ENCODE results near the gene DISP1.
"Not testable (repeated sequence)": the region's sequence is repeated elsewhere in the genome, so short reads cannot be mapped to it uniquely, and the experiment has no call there.

DISP1 gene

DNA sequence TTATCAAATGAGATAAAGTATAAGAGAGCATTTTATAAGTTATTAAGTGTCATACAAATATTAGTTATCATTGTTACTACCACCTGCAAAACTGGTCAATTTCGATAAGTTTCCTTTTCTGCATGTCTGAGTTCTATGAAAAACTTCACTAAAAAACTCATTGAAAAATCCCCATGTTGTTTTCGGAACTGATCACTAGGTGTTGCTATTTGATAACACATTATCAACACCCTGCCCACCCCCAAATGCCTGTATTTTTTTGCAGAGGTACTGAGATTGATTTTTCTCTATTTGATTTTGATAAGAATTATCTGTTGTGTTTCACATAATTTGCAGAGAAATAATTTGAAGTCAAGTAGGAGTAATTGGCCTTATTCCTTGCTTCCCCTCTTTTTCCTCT, 22.1 kb upstream of the DISP1 start:
- DNase-seq (ENCODE audit: low read depth in 2 of 2) = no peak

DNA sequence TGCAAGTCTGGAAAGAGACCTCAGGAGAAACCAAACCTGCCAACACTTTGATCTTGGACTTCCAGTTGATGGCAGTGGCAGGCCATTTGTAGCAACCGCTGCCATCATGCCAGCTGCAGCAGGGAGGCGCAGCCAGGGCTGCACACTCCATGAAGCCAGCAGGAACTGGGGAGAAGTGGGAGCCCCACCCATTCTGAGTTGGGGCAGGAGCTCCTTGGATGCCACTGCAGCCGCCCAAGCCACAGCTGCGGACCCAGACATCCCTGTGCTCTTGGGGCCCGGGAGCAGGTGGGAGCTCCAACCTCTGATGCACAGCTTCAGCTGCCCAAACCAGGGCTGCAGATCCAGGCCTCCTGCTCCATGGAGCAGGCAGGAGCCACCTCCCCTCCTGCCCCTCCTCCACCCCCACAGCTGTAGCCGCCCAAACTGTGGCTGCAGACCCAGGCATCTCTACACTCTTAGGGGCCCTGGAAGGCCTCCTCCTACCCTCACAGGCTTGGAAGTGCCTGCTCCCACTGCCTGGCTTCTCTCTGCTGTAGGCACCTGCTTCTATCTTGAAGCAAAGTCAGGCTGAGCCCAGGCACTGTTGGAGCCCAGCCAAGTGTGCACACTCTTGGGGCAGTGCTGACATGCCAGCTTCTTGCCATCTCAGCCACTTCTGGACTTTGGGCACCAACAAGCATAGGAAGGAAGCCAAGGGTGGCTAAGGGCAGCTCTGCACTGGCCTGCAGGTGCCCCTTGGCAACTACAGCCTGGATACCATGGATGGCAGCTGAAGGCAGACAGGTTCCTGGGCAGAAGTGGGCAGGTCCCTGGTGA, 20.0 kb upstream of the DISP1 start:
- DNase-seq (ENCODE audit: low read depth in 2 of 2) = no peak

DNA sequence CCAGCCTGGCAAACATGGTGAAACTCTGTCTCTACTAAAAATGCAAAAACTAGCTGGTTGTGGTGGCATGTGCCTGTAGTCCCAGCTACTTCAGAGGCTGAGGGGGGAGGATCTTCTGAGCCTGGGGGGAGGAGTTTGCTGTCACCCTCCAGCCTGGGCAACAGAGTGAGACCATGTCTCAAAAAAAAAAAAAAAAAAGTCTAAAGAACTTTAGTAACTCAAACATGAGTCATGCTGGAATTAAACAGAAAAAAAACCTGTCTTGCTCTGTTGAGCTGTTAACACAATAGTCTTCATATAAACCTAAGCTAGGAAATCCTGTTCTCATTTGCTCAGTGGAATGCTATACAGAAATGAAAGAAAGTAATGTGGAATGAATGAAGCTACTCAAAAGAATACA, 16.7 kb upstream of the DISP1 start:
- no peak for DNase-seq (ENCODE audit: low read depth in 2 of 2)

DNA sequence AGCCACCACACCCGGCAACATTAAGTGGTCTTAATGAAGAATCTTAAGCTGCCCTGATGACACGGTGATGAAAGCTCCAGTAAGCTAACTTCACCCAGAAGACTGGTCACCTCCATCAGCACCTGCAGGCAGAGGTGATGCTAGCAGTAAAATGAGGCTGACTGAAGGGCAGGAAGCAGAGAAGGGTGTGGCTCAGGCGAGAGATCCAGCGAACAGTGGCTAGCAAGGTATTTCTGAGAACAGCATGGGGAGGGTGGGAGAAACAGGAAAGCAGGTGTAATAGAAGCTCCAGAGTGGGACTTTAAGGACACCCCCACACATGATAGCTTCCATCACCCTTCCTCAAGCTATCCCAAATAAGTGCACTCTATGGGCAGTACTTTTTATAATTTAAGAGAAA, 15.9 kb upstream of the DISP1 start:
- DNase-seq (ENCODE audit: low read depth in 2 of 2) = no peak

DNA sequence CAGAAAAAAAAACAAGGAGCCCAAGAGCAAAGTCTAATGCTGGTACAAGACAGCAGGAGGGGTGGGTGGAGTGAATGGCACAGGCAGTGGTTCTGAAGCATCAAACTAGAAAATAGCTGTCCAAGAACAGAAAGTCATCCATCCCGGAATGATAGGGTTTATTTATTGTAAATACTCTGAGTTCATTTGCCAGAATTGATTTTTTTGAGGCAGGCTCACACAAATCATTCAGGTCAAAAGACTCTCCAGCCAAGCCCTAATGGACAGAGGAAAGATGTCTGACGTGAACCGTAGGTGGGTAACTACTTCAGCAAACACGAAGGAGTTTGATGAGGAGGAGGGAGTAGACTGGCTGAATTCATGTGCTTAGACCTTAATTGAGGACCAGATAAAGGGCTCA, 13.8 kb upstream of the DISP1 start:
- DNase-seq (ENCODE audit: low read depth in 2 of 2) = no peak

DNA sequence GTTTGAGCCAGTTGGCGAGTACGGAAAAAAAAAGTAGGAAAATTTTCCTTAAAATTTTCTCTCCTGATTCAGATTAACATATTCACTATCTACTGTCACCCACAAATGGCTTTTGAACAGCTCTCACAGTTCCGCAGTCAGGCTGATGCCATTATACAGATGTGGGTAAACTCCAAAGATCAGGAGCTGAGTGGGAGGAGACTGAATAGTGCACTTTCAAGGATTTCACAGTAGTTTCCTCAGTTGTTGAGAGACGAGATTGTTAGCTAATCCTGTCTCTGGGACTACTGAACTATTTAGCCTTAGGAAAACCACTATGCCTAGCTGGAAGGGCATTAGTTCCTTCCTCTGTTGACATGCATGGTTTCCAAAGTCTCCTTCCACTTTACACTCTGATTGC, 3.2 kb upstream of the DISP1 start:
- no peak for DNase-seq (ENCODE audit: low read depth in 2 of 2)

DNA sequence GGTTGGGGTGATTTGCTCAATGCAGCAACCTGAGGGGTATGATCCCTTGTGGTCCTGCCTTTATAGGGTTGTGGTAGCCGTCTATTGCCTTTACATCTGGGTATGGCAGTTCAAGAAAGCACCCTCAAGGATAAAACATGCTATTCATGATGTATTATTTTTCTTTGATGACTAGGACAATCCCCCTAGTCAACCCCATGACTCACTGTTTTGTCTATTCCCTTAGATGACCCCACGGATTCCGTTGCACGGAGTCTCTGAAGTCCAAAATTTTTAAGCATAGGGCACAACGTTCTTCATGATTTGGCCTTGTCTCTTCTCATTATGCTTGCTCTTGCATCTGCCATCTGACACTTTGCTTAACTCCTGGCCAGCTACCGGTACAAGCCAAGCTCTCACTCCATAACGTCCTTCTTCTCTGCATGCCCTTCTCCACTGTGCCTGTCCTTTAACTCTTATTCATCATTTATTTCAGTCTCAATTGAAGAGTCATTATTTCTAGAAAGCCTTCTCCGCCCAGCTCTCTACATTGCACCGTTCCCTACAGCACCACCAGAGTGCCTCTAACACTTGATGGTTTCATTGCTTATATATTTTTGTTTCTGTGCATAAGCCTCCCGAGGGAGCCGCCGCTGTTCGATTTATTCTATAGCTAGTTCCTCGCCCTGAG, 838 bp upstream of the DISP1 start:
- no peak for DNase-seq (ENCODE audit: low read depth in 2 of 2)

DNA sequence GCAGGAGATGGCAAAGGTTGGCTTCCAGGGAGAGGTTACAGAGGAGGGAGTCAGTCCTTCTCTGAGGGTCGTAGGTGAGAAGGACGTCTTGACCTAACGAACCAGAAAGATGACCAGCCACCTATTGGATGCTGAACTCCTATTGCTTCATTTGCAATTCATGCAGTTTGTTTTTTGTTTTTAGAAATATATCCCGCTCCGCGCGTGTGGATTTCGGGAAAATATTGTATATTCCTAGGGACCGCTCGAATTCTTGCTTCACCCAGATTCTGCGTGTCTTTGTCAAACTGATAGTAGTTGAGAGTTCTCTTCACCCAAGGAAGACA, 564 bp downstream of the DISP1 start:
- no peak for DNase-seq (ENCODE audit: low read depth in 2 of 2)

DNA sequence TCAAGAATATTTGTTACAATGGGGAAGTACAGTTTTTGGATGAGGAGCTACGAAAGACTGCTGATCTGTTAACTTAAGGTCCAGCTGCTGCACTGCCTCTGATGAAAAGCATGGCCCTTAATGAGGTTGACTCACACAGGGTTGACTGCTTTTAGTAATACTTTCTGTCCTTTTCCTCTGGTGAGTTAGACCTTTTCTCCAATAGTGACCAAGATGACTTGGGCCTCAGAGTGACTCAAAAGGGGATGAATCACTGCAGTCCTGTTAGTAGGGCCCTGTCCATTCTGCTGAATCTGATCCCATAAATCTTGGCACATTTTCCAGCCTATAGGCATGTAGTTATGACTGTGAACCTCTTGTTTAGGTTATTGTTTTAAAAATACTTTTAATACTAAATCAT, 2.7 kb downstream of the DISP1 start:
- no peak for DNase-seq (ENCODE audit: low read depth in 2 of 2)

DNA sequence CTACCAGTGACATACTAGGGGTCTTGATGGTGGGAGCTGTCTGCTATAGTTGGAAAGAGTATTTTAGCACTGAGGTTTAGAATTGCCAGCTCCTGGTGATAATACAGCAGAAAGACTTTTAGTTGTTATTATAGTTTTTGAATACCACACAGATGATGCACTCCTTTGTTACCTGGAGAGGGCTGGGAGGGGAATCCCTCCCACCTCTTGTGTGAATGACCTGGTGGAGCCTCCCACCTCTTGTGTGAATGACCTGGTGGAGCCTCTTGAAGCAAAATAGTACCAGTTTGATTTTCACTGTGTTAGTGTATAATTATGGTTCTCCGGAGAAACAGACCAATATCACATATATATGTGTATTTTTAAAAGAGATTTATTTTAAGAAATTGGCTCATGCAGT, 3.3 kb downstream of the DISP1 start:
- no peak for DNase-seq (ENCODE audit: low read depth in 2 of 2)

DNA sequence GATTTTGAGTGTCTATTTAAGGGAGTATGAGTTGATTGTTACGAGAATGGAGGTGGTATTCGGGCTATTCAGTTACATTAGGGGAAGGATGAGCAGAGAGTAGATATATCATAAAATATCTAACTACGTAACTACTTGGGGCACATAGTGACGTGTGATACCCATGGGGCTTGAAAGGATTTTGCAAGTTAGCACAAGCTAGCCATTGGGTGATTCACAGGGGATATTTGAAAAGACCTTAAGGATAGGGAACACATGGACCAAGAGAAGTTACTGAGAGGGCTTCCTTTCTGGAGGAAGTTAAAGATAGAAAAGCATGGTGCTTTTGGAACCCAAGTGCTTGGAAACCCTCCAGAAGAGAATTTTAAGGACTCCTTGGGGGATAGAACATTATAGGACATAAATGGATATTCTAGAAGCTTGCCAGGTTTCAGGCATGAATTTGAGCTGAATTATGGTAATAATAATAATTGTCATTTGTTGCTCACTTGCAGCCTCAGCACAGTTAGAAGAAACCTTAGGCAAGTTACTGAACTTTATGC, 5.4 kb downstream of the DISP1 start:
- no peak for DNase-seq (ENCODE audit: low read depth in 2 of 2)

DNA sequence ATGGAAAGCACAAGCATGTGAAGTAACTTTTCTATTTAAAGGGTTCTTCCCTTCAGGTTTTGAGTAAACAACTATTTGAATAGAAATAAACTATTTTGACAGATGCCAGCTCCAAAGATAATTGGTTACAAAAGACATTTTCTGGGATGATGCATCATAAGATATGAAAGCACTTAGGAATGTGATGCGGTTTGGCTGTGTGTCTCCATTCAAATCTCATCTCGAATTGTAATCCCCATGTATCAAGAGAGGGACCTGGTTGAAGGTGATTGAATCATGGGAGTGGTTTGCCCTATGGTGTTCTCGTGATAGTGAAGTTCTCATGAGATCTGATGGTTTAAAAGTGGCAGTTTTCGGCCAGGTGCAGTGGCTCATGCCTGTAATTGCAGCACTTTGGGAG, 6.4 kb downstream of the DISP1 start:
- DNase-seq (ENCODE audit: low read depth in 2 of 2) = no peak

DNA sequence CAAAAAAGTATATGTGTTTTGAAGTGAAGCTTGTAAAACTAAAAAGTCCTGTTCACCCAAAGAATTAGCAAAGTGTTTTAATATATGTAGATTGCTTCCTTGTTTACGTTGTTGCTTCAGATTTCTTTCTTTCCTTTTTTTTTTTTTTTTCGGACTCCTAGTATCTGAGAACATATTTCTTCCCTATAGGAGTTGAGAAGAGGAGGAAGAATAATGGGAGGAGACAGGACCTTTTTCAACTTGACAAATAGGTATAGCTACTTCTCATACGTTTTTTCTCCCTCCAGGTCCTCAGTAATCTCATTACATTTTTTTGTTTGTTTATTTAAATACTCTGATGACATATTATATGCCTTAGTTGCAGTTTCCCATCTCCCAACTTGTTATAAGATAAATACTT, 8.9 kb downstream of the DISP1 start:
- no peak for DNase-seq (ENCODE audit: low read depth in 2 of 2)

DNA sequence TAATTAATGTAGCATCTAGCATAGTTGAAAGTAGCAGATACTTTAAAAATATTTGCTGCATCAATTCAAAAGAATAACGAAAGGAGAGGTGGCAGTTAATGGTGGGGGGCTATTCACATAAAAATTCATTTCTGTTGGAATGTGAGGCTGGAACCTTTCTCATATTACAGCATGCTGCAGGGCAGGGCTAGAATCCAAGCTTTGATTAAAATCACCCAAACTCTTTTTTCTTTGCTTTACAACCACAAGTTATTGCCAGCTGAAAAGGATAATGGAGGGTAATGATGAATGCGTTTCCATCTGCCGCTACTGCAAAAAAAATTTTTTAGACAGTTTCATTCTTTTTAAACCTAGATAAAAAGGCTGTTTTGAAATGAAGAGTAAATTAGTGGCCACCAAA, 9.8 kb downstream of the DISP1 start:
- DNase-seq (ENCODE audit: low read depth in 2 of 2) = no peak

DNA sequence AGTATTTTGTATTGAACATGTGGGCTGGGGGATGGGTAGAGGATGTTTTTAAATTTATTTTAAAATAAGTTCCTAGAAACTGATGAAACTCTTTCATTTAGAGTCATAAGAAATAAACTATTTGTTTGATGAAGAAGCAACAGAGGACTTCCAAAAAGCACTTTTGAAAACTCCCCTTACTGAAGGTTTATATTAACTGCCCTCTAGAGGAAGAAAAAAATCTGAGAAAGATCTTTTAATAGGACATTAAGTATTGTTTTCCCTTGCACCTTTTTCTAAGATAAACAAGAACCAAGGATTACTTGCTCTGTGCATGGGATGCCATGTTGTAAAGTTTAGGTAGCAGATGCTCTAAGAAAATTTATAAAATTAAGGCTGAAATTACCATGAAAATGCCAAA, 14.1 kb downstream of the DISP1 start:
- no peak for DNase-seq (ENCODE audit: low read depth in 2 of 2)

DNA sequence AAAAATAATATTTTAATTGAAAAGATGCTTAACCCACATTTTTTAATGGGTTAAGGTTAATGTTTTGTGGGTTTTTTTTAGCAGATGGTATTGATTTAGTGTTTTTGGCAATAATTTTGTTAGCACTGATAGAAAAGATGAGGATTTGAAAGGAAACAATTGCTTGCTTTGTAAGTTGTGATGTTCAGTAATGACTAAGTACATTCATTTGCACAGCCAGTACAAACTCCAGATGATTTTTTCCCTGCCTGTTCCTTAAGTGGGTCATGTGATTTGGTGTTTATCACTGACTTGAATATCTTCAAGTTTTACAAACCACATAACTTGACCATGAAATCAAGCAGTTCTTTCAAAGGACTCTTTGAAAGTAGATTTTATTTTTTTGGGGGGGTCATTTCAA, 15.0 kb downstream of the DISP1 start:
- no peak for DNase-seq (ENCODE audit: low read depth in 2 of 2)

DNA sequence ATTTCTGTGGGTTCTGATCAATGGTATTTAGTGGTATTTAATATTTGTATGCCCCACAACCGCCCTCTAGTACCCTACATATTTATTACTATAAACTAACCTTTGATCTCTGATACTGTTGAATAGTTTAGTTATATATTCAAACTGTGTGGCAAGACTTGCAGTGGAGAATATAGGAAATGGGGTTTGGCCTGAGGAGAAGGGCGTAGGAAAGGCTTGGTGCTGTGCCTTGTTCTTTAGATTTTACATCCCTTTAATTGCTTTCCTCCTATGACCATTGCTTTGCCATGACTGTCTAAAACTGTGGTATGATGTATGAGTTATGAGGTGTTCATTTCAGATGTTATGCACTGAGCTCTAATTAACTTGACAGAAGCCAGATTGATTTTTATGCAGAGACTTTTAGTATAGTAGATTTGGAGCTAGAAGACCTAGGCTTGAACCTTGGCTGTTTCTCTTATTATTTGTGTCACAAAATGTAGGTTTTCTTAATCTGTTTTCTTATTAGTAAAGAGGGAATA, 18.6 kb downstream of the DISP1 start:
- no peak for DNase-seq (ENCODE audit: low read depth in 2 of 2)

DNA sequence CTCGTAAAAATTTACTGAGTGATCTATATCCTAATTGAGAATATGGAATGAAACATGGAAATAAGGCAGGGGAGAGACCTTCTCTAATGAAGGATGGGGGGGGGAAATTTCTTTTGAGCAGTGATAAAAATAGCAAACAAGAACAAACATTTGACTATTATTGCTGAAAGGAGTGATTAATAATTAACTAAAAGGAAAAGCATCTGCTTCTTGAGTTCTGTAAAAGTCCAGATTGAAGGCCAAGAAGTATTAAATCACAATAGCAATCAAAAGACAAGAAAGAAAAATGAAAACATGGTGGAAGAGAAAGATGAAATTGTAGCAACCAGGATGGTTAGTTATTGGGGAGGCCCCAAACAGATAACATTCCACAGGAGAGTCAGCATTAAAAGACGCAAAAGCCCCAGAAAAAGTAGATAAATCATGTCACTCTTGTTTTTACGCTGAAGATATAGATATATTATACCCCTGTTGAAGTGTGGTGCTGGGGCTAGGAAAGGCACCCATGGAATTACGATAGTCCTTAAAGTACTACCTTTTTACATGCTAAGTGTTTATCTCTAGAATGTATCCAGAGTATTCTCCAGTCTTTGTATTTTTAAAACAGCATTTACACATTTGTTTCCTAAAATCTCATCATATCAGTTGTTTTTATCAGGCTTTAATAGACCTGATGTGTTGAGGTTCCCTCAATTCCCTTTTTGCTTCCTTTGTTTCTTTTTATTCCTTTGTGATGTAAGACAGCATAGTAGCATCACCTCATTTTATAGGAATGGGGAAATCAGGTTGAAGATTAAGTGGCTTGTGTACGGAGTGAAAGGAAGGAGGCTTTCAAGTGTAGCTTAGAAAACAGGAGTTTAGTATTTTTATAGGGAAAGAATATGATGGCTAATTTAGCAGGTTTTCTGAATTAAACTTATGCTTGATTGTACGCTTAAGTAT, 28.9 kb downstream of the DISP1 start:
- no peak for DNase-seq (ENCODE audit: low read depth in 2 of 2)

DNA sequence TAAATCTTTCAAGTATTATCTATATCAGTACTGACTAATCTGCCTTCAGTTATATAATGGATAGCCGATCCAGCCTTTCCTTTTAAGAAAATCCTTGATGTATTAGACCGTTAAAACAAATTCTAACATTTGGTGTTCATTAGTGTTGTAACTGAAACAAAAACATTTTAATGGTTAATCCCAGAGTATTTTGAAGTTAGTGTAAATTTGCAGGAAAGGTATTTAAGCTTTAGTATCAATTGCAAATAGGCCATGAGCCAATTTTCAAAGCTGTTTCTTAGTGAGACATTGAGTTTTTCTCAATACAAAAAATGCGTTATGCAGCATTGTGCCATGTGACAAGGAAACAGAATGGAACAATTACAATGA, 29.6 kb downstream of the DISP1 start:
- no peak for DNase-seq (ENCODE audit: low read depth in 2 of 2)

DNA sequence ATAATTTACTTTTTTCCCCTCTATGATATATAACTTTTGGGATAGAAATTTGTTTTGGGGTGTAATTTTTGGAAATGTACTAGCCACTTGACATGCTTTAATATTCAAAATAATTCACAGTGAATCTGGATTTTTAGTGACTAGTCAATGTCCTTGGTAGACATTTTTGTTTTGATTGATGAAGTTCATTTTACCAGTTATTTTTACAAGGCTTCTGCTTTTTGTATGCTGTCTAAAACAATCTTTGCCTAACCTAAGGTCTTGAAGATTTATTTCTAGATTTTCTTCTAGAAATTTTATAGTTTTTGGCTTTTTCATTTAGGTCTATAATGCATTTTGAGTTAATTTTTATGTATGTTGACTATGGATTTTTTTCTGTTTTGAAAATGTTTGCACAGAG, 30.9 kb downstream of the DISP1 start:
- DNase-seq (ENCODE audit: low read depth in 2 of 2) = no peak

DNA sequence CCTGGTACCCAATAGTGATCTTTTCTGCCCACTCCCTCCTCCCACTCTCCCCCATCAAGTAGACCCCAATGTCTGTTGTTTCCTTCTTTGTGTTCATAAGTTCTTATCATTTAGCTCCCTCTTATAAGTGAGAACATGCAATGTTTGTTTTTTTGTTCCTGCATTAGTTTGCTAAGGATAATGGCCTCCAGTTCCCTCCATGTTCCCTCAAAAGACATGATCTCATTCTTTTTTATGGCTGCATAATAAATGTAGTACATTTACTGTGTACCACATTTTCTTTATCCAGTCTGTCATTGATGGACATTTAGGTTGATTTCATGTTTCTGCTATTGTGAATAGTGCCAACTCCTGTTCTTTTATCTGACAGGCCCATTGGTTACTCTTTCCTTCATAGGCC, 35.7 kb downstream of the DISP1 start:
- not testable (repeated sequence) for DNase-seq (ENCODE audit: low read depth in 2 of 2)

DNA sequence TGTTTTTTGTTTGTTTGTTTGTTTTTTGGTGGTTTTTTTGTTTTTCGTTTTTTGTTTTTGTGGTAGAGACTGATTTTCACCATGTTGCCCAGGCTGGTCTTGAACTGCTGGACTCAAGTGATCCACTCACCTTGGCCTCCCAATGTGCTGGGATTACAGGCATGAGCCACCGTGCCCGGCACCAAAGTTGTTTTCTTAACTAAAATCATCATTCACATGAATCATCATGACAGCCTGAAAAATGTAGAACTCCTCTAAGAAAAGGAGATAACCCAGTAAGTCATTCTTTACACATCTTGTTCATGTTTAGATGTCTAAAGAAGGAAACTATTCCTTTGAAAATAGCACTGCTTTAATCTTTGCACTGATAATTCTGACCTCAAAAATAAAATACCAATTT, 37.5 kb downstream of the DISP1 start:
- DNase-seq (ENCODE audit: low read depth in 2 of 2) = no peak
